K562 (cell line): ENCODE data around the gene SLC25A11. TPM values are rescaled to one million over a fixed set of nuclear protein-coding genes. Genes with fewer than 3 reads are reported as not detected.

ENCODE experiments used
- ATAC-seq: fragments of 200-7000 bp; cut with Tn5 transposase; 3 replicates; pipeline ENCODE4 v1.9.1; 2020; ENCODE audit warnings: moderate library complexity
- BruUV-seq: library from RNA; stranded (reverse); fragments of 400-500 nt; replicated peaks from 2 replicates; lab custom pipeline; 2021; lab: Mats Ljungman, UMichigan
- CTCF ChIA-PET: fragments of 300-600 bp; formaldehyde crosslinking; extraction: SDS; loops from one replicate; lab custom pipeline; 2021; ENCODE audit warnings: low intra/inter-chr PET ratio; lab: Yijun Ruan, JAX
- POLR2A ChIA-PET: fragments of 300-600, 350-650 bp; sonication (Branson Sonifier 250); formaldehyde crosslinking; extraction: SDS; loops from one replicate; lab custom pipeline; 2021; ENCODE audit warnings: antibody characterized with exemption, inconsistent platforms; lab: Yijun Ruan, JAX
- DNase-seq, 4 experiments: peaks; one replicate each; pipeline versions ENCODE4 v3.0.0 to v3.0.0-alpha.2; 2011 to 2018; ENCODE audit warnings: low spot score in 3 of 4, mixed read lengths in 3 of 4; ENCODE audit errors: extremely low read depth in 1 of 4
- FAIRE-seq: peaks from 2 replicates; lab custom pipeline; 2011; peaks lifted over from hg19 to GRCh38; lab: Jason Lieb, UNC
- H2AFZ ChIP-seq: 2 replicates; pipeline ENCODE4 v1.6.0; 2011; ENCODE audit warnings: low read depth, low read length, control low read depth, inconsistent platforms
- H3K27ac ChIP-seq: fragments of 200-600 bp; 3 replicates; pipeline ENCODE4 v1.8.0; 2011; ENCODE audit warnings: low read depth, mild to moderate bottlenecking, control low read depth, inconsistent platforms, low read length, moderate library complexity, mixed read lengths; ENCODE audit errors: extremely low read depth
- H3K27me3 ChIP-seq, 2 experiments: fragments of 300-600 bp in 1 of 2; 2 replicates in 1 of 2; 3 replicates in 1 of 2; pipeline versions ENCODE4 v1.6.0 to v1.8.0; 2011; ENCODE audit warnings: inconsistent platforms in 2 of 2, low read length in 2 of 2, mild to moderate bottlenecking in 1 of 2, mixed read lengths in 1 of 2, moderate library complexity in 1 of 2; ENCODE audit not compliant: control insufficient read depth in 2 of 2, insufficient read depth in 2 of 2
- H3K36me3 ChIP-seq: fragments of 300-600 bp; 3 replicates; pipeline ENCODE4 v1.8.0; 2011; ENCODE audit warnings: mild to moderate bottlenecking, low read length, inconsistent platforms; ENCODE audit not compliant: control insufficient read depth, insufficient read depth
- H3K4me1 ChIP-seq, 2 experiments: fragments of 200-600 bp in 1 of 2; replicated peaks in 1 of 2; 2 replicates in 1 of 2; 3 replicates in 1 of 2; pipeline versions ENCODE4 v1.5.1 to v1.8.0; 2011; ENCODE audit warnings: inconsistent platforms in 2 of 2, low read length in 2 of 2, mild to moderate bottlenecking in 1 of 2, mixed read lengths in 1 of 2, moderate library complexity in 1 of 2; ENCODE audit not compliant: control insufficient read depth in 2 of 2, insufficient read depth in 2 of 2
- H3K4me2 ChIP-seq: 2 replicates; pipeline ENCODE4 v1.6.1; 2011; ENCODE audit warnings: low read length, control low read depth, inconsistent platforms, mixed read lengths; ENCODE audit not compliant: insufficient read depth
- H3K4me3 ChIP-seq: fragments of 200-600 bp; sonication (generic), shearing (Covaris generic); 2 replicates; pipeline ENCODE4 v1.5.1; 2016; ENCODE audit warnings: control low read depth, inconsistent platforms
- H3K79me2 ChIP-seq: fragments of 200-600 bp; 3 replicates; pipeline ENCODE4 v1.8.0; 2011; ENCODE audit warnings: low read length, inconsistent platforms; ENCODE audit not compliant: control insufficient read depth, insufficient read depth
- H3K9ac ChIP-seq, 2 experiments: 2 replicates each; pipeline versions ENCODE4 v1.6.0 to v1.6.1; 2011; ENCODE audit warnings: low read depth in 2 of 2, low read length in 2 of 2, control low read depth in 1 of 2, inconsistent platforms in 1 of 2, mild to moderate bottlenecking in 1 of 2, mixed read lengths in 1 of 2; ENCODE audit not compliant: insufficient read depth in 1 of 2
- H3K9me1 ChIP-seq: one replicate; pipeline ENCODE4 v1.6.0; 2011; ENCODE audit warnings: inconsistent platforms, mild to moderate bottlenecking, low read length, moderate library complexity; ENCODE audit not compliant: control insufficient read depth, insufficient read depth
- H3K9me3 ChIP-seq: replicated peaks from 2 replicates; pipeline ENCODE4 v1.5.1; 2011; ENCODE audit warnings: low read depth, low read length, inconsistent platforms; ENCODE audit not compliant: control insufficient read depth, insufficient read depth
- H4K20me1 ChIP-seq: replicated peaks from 2 replicates; pipeline ENCODE4 v1.6.1; 2011; ENCODE audit warnings: low read length, inconsistent platforms, mixed read lengths; ENCODE audit not compliant: control insufficient read depth, insufficient read depth
- EHMT2 ChIP-seq: fragments of 450-650 bp; IDR thresholded peaks from 2 replicates; pipeline ENCODE4 v1.6.1; 2018; ENCODE audit warnings: antibody characterized with exemption
- HDGF ChIP-seq: fragments of 450-650 bp; IDR thresholded peaks from 2 replicates; pipeline ENCODE4 v1.6.1; 2016
- MYBL2 ChIP-seq, 2 experiments: fragments of 450-650 bp in 1 of 2; sonication (generic) in 1 of 2; formaldehyde crosslinking in 1 of 2; IDR thresholded peaks; 2 replicates each; pipeline versions ENCODE4 v1.6.1 to v1.8.1; 2017 to 2022; ENCODE audit warnings: borderline replicate concordance in 1 of 2, inconsistent platforms in 1 of 2, low read depth in 1 of 2, mild to moderate bottlenecking in 1 of 2, missing genetic modification reagents in 1 of 2, moderate library complexity in 1 of 2
- PPARD ChIP-seq: fragments of 250-450 bp; sonication (Bioruptor Pico); IDR thresholded peaks from 2 replicates; pipeline ENCODE4 v1.8.0; 2022; ENCODE audit warnings: inconsistent platforms, mild to moderate bottlenecking, moderate library complexity
- SAP30 ChIP-seq: fragments of 200-600 bp; sonication (generic); IDR thresholded peaks from 2 replicates; pipeline ENCODE4 v1.6.1; 2012; ENCODE audit warnings: borderline replicate concordance, low read depth, mild to moderate bottlenecking, moderate library complexity, low read length, control low read depth, inconsistent platforms; ENCODE audit not compliant: insufficient read depth, poor library complexity, severe bottlenecking
- WGBS: fragments of 100-300 bp; shearing (Covaris generic); methylation state at CpG from one replicate; pipeline ENCODE4 v1.1.6; 2016; ENCODE audit warnings: low coverage, mixed read lengths; ENCODE audit not compliant: insufficient coverage; ENCODE audit errors: missing lambda C conversion rate; 5-methylcytosine and 5-hydroxymethylcytosine counted together
- in situ Hi-C: fragments of 300-500 bp; cut with MboI; formaldehyde crosslinking; loops from 4 replicates; pipeline ENCODE4 v1.15.0; 2018; ENCODE audit warnings: inconsistent platforms, mixed read lengths
- intact Hi-C: fragments of 100-400 bp; cut with micrococcal nuclease; formaldehyde crosslinking; loops from 2 replicates; pipeline ENCODE4 v1.14.2; 2022
- polyA plus RNA-seq, 8 experiments: library from polyadenylated mRNA; depleted of rRNA in 4 of 8; stranded (reverse) in 5 of 8; unstranded in 3 of 8; fragments of >200 nt; fragmentation: Nextera tagmentation in 2 of 8; fragmentation: Illumina TruSeq in 1 of 8; extraction: Ambion mirVana in 2 of 8; extraction: Trizol in 1 of 8; gene quantifications; 2 replicates each; pipeline versions ENCODE4 v1.2.1 to v1.2.3, GENCODE V29; 2011 to 2014; ENCODE audit warnings: inconsistent platforms in 1 of 8, missing spikeins in 1 of 8
- total RNA-seq, 7 experiments: library from RNA; depleted of rRNA in 6 of 7; stranded (reverse); fragments of >200 nt in 6 of 7; fragmentation: Illumina TruSeq in 2 of 7; extraction: Trizol in 2 of 7; gene quantifications; 2 replicates each; pipeline versions ENCODE4 v1.2.1 to v1.2.3, GENCODE V29; 2011 to 2021; ENCODE audit warnings: low replicate concordance in 1 of 7
- TF ChIP-seq, protein P1 (sequence below): sonication (generic); formaldehyde crosslinking; IDR thresholded peaks from 2 replicates; pipeline ENCODE4 v1.8.0; 2022; ENCODE audit warnings: missing genetic modification reagents, mild to moderate bottlenecking, borderline replicate concordance
- TF ChIP-seq, protein P2 (sequence below): fragments of 450-650 bp; IDR thresholded peaks from 2 replicates; pipeline ENCODE4 v1.7.0; 2016; ENCODE audit warnings: borderline replicate concordance
- TF ChIP-seq, protein P3 (sequence below): IDR thresholded peaks from 3 replicates; pipeline ENCODE4 v1.6.1; 2011; ENCODE audit warnings: borderline replicate concordance, mild to moderate bottlenecking; ENCODE audit not compliant: insufficient read length, insufficient read depth
- TF ChIP-seq, protein P4 (sequence below): fragments of 200-800 bp; sonication (Bioruptor generic); IDR thresholded peaks from 2 replicates; pipeline ENCODE4 v1.6.1; 2017; ENCODE audit warnings: missing genetic modification characterization, missing compliant biosample characterization

The SLC25A11 gene
- total and polyA plus RNA-seq, 9 of the 15 experiments (the other 6 are each of a cell fraction or from before 2014, with no cell fraction given), result 3.1 to 56.7 (median 32.9) TPM

DNA sequence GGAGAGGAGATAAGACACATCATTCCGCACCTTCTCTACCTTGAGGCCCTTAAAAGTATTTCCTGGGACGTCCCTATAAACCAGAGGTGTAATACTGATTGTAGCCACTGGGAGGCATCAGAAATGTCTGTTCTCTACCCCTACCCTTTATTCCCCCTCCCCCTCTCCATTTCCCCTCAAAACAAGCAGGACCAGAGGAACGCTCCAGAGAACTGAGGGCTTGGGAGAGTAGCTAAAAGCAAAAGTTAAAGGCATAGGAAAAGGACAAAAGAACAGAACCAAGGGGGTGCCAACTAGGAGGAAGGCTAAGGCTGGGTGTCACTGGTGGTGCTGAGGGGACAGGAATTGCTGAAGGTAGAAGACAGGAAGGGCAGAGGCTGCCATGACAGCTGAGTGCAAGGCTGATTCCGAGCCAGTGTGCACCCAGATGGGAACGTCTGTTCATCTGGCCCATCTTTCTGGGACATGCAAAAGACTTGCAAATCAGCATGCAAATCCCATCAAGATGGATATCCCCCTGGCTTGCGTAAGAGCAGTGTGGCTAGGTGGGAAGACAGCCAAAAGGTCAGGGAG is 40.9 kb upstream of the SLC25A11 start:
- Histone ChIP-seq H3K36me3 (peaks cover 68% of the 10 kb centered on the region), H3K4me2 (no peak overlapping the region), H3K27me3 (no peaks in the 10 kb centered on the region), H3K9me3 (no peaks in the 10 kb centered on the region), H3K79me2 (peaks cover 1% of the 10 kb centered on the region; the same call in 2 of the 3 replicates), H3K9me1 (no peaks in the 10 kb centered on the region), H4K20me1 (0 out of 2 replicates have a peak, but pooled peaks cover 6% of the 10 kb centered on the region), H2AFZ (no peak overlapping the region), H3K4me3 (no peak overlapping the region), H3K27ac (no peak overlapping the region), H3K4me1 (peaks cover 0 to 6% of the 10 kb centered on the region in 2 experiments; a peak in 1 of 5 replicates), H3K9ac (no peak overlapping the region)
- BruUV-seq, result no TSS peak
- in situ Hi-C loops, result no loop called here
- ChIA-PET POLR2A (interaction anchor here (0.8 to 1.3 kb wide), 3 partner anchors 12 to 19 kb away, joined by 3 to 9 read pairs (median 5); partner anchors contain the start of gene SPAG7), CTCF (interaction anchor here (1.0 to 2.3 kb wide), 2 partner anchors 78 to 81 kb away, joined by 3 to 16 read pairs; no protein-coding TSS in a partner anchor)
- FAIRE-seq, result peak; percentile 56
- 22% methylated on average over 4 of the region's 6 CpGs for WGBS
- peak; percentile 90 for ATAC-seq
- intact Hi-C loops, result loop anchor here (1.0 kb wide), 1 partner anchor 82 kb away; no protein-coding TSS in a partner anchor
- peak; percentile 60 to 66 (median 66) for DNase-seq
- TF ChIP-seq, protein P1, sequence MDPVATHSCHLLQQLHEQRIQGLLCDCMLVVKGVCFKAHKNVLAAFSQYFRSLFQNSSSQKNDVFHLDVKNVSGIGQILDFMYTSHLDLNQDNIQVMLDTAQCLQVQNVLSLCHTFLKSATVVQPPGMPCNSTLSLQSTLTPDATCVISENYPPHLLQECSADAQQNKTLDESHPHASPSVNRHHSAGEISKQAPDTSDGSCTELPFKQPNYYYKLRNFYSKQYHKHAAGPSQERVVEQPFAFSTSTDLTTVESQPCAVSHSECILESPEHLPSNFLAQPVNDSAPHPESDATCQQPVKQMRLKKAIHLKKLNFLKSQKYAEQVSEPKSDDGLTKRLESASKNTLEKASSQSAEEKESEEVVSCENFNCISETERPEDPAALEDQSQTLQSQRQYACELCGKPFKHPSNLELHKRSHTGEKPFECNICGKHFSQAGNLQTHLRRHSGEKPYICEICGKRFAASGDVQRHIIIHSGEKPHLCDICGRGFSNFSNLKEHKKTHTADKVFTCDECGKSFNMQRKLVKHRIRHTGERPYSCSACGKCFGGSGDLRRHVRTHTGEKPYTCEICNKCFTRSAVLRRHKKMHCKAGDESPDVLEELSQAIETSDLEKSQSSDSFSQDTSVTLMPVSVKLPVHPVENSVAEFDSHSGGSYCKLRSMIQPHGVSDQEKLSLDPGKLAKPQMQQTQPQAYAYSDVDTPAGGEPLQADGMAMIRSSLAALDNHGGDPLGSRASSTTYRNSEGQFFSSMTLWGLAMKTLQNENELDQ (CRISPR knock-in tag), result no peak
- TF ChIP-seq SAP30, result no peak
- no peak for TF ChIP-seq MYBL2 (IDR thresholded peaks at IDR 0.05; ENCODE audit: low read depth)
- TF ChIP-seq MYBL2 (CRISPR knock-in tag; IDR thresholded peaks at IDR 0.05; ENCODE audit: borderline replicate concordance), result no peak
- TF ChIP-seq PPARD (CRISPR knock-in tag), result no peak
- TF ChIP-seq, protein P2, sequence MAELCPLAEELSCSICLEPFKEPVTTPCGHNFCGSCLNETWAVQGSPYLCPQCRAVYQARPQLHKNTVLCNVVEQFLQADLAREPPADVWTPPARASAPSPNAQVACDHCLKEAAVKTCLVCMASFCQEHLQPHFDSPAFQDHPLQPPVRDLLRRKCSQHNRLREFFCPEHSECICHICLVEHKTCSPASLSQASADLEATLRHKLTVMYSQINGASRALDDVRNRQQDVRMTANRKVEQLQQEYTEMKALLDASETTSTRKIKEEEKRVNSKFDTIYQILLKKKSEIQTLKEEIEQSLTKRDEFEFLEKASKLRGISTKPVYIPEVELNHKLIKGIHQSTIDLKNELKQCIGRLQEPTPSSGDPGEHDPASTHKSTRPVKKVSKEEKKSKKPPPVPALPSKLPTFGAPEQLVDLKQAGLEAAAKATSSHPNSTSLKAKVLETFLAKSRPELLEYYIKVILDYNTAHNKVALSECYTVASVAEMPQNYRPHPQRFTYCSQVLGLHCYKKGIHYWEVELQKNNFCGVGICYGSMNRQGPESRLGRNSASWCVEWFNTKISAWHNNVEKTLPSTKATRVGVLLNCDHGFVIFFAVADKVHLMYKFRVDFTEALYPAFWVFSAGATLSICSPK, result no peak
- no peak for TF ChIP-seq EHMT2
- TF ChIP-seq HDGF, result no peak
- TF ChIP-seq, protein P3, sequence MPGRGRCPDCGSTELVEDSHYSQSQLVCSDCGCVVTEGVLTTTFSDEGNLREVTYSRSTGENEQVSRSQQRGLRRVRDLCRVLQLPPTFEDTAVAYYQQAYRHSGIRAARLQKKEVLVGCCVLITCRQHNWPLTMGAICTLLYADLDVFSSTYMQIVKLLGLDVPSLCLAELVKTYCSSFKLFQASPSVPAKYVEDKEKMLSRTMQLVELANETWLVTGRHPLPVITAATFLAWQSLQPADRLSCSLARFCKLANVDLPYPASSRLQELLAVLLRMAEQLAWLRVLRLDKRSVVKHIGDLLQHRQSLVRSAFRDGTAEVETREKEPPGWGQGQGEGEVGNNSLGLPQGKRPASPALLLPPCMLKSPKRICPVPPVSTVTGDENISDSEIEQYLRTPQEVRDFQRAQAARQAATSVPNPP, result no peak
- TF ChIP-seq, protein P4, sequence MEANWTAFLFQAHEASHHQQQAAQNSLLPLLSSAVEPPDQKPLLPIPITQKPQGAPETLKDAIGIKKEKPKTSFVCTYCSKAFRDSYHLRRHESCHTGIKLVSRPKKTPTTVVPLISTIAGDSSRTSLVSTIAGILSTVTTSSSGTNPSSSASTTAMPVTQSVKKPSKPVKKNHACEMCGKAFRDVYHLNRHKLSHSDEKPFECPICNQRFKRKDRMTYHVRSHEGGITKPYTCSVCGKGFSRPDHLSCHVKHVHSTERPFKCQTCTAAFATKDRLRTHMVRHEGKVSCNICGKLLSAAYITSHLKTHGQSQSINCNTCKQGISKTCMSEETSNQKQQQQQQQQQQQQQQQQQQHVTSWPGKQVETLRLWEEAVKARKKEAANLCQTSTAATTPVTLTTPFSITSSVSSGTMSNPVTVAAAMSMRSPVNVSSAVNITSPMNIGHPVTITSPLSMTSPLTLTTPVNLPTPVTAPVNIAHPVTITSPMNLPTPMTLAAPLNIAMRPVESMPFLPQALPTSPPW (CRISPR knock-in tag), result peak; percentile 36; the same call in 1 of the 2 replicates
